HEK293T (cell line): Measurements from ENCODE around the gene PF4V1.

ENCODE experiments used
- CTCF ChIA-PET: fragments of 350-600 bp; formaldehyde crosslinking; extraction: SDS; loops from one replicate; lab custom pipeline; 2021; ENCODE audit warnings: antibody characterized with exemption, inconsistent platforms; lab: Yijun Ruan, JAX
- POLR2A ChIA-PET: fragments of 350-600 bp; formaldehyde crosslinking; extraction: SDS; loops from one replicate; lab custom pipeline; 2020; ENCODE audit warnings: antibody characterized with exemption, inconsistent platforms; lab: Yijun Ruan, JAX
- DNase-seq: peaks from one replicate; pipeline ENCODE4 v3.0.0; 2012; ENCODE audit warnings: mixed read lengths; ENCODE audit errors: extremely low spot score
- ARNT ChIP-seq: fragments of 450-650 bp; IDR thresholded peaks from 2 replicates; pipeline ENCODE4 v1.6.1; 2017; ENCODE audit warnings: mild to moderate bottlenecking
- BHLHE40 ChIP-seq: fragments of 450-650 bp; IDR thresholded peaks from 2 replicates; pipeline ENCODE4 v1.6.1; 2016; ENCODE audit warnings: mild to moderate bottlenecking, moderate library complexity, borderline replicate concordance
- CTBP1 ChIP-seq: fragments of 450-650 bp; IDR thresholded peaks from 2 replicates; pipeline ENCODE4 v1.6.1; 2016; ENCODE audit warnings: borderline replicate concordance
- ELF4 ChIP-seq: fragments of 450-650 bp; IDR thresholded peaks from 2 replicates; pipeline ENCODE4 v1.6.1; 2017; ENCODE audit warnings: antibody characterized with exemption
- FOXA1 ChIP-seq: fragments of 450-650 bp; IDR thresholded peaks from 2 replicates; pipeline ENCODE4 v1.6.1; 2016; ENCODE audit warnings: mild to moderate bottlenecking
- FOXK2 ChIP-seq: fragments of 450-650 bp; IDR thresholded peaks from 2 replicates; pipeline ENCODE4 v1.6.1; 2016; ENCODE audit warnings: mild to moderate bottlenecking
- FOXM1 ChIP-seq: fragments of 450-650 bp; IDR thresholded peaks from 2 replicates; pipeline ENCODE4 v1.6.1; 2017; ENCODE audit warnings: mild to moderate bottlenecking, borderline replicate concordance
- HDGF ChIP-seq: fragments of 450-650 bp; IDR thresholded peaks from 2 replicates; pipeline ENCODE4 v1.6.1; 2017; ENCODE audit warnings: antibody characterized with exemption, borderline replicate concordance
- L3MBTL2 ChIP-seq: fragments of 450-650 bp; conservative IDR thresholded peaks from 2 replicates; pipeline ENCODE4 v1.6.1; 2016; ENCODE audit warnings: mild to moderate bottlenecking
- LEF1 ChIP-seq: fragments of 450-650 bp; IDR thresholded peaks from 2 replicates; pipeline ENCODE4 v1.6.1; 2017; ENCODE audit warnings: mild to moderate bottlenecking, borderline replicate concordance
- NFRKB ChIP-seq: fragments of 450-650 bp; IDR thresholded peaks from 2 replicates; pipeline ENCODE4 v1.6.1; 2016; ENCODE audit warnings: mild to moderate bottlenecking, moderate library complexity
- SP1 ChIP-seq: fragments of 450-650 bp; IDR thresholded peaks from 2 replicates; pipeline ENCODE4 v1.6.1; 2017
- SUZ12 ChIP-seq: fragments of 450-650 bp; IDR thresholded peaks from 2 replicates; pipeline ENCODE4 v1.6.1; 2016; ENCODE audit warnings: mild to moderate bottlenecking
- TARDBP ChIP-seq: fragments of 450-650 bp; IDR thresholded peaks from 2 replicates; pipeline ENCODE4 v1.6.1; 2016
- ZNF384 ChIP-seq: fragments of 450-650 bp; IDR thresholded peaks from 2 replicates; pipeline ENCODE4 v1.6.1; 2016
- TF ChIP-seq, protein P1 (sequence below): fragments of 450-650 bp; IDR thresholded peaks from 2 replicates; pipeline ENCODE4 v1.6.1; 2016

The PF4V1 gene

DNA sequence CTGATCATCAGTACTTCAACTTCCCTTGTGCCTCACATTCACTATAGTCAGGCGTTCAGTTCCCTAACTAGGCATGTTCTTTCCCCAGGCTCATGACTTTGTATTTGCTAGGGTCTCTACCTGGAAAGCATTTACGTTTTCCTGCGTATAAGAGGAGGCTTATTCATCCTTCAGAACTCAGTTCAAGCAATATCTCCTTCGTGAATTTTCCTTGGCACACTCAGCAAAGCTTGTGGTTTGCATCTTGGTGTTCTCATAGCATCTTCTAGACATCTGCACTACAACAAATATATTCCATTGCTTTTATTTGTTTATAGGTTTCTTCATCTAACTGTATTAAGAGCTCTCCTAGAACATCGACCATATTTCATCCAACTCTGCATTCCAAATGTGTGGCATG lies 14.0 kb upstream of the PF4V1 start:
- ChIA-PET POLR2A (no interaction called here), CTCF (no interaction called here)
- no peak for DNase-seq
- TF ChIP-seq, protein P1, sequence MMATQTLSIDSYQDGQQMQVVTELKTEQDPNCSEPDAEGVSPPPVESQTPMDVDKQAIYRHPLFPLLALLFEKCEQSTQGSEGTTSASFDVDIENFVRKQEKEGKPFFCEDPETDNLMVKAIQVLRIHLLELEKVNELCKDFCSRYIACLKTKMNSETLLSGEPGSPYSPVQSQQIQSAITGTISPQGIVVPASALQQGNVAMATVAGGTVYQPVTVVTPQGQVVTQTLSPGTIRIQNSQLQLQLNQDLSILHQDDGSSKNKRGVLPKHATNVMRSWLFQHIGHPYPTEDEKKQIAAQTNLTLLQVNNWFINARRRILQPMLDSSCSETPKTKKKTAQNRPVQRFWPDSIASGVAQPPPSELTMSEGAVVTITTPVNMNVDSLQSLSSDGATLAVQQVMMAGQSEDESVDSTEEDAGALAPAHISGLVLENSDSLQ = no peak
- TF ChIP-seq CTBP1 = no peak

DNA sequence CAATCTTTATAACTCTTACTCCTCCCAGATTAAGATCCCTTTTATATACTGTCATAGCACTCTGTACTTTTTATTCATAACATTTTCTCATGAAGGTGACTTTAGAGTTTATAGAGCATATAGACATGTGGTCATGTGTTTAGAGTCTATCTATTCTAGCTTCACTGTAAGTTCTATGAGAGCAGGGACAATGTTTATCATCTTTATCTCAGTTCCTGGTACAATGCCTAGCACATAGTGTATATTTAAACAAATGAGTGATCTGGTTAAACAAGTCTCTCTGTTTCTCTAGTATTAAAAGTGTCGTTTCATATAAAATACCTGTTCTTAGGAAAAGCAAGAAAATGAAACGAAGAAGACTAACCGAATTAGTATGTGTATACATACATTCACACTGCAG lies 13.4 kb upstream of the PF4V1 start:
- TF ChIP-seq, protein P1 = no peak
- no peak for TF ChIP-seq NFRKB
- no peak for TF ChIP-seq SP1
- TF ChIP-seq SUZ12 = no peak
- TF ChIP-seq FOXM1 = no peak
- no peak for TF ChIP-seq FOXA1
- TF ChIP-seq FOXK2 = no peak
- TF ChIP-seq ELF4 = no peak
- no peak for TF ChIP-seq LEF1
- no peak for TF ChIP-seq HDGF
- TF ChIP-seq ARNT = no peak
- TF ChIP-seq CTBP1 = no peak
- no peak for TF ChIP-seq BHLHE40
- TF ChIP-seq L3MBTL2 = no peak
- ChIA-PET CTCF (no interaction called here), POLR2A (no interaction called here)
- DNase-seq = no peak

DNA sequence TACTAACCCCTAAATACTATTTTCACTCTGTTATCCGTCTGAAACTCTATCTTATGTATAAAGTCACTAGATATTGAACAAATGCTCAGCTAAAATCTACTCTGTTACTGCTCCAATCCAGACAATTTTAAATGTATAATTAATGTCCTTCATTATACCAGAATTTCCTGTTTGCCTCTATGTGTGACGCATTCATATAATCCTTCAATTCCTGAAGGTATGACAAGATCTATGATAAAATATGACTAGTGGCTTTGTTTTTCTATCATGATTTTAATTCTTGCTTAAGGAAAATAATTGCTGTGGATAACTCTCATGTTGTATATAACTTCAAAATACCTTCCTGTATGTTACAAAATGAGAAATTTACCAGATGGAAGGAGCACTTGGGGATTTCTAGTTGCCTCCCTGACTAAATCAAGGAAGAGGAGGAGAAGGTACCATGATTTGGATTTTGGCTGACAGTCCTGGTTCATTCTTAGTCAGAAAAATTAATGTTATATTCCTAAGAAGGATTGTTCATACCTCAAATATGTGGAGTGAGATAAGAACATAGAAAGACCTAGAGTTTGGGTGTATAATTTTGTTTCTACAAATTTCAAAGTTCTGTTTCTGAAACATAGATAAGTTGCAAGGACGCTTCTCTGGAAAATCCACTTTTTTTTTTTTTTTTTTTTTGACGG lies 11.7 kb upstream of the PF4V1 start:
- TF ChIP-seq SUZ12 (no peak), FOXA1 (no peak), FOXK2 (no peak), L3MBTL2 (no peak), CTBP1 (no peak), FOXM1 (no peak), SP1 (no peak), NFRKB (no peak), HDGF (no peak), BHLHE40 (no peak)
- TF ChIP-seq, protein P1 = no peak
- ChIA-PET CTCF (interaction anchor here (0.5 kb wide), 1 partner anchor 20 kb away, joined by 3 read pairs; no protein-coding TSS in a partner anchor), POLR2A (no interaction called here)
- no peak for DNase-seq

DNA sequence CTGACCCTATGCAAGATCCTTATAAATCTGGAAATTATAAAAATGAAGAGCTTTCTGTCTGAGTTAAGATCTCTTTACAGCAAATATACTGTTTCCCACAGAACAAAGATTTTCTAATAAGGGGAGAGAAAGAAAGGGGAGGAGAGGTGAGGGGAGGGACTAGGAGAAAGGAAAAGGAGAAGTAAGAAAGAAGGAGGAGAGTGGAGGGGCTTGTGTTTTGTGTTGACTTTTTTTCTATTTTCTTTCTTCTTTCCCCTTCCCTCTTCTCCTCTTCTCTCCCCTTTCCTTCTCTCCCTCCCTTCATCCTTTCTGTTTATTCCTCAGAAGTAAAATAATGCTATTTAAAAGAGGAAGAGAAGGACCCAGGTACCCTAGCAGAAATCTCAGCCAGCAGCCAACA lies 10.4 kb upstream of the PF4V1 start:
- CTCF ChIA-PET = no interaction called here
- no peak for TF ChIP-seq ELF4
- TF ChIP-seq L3MBTL2 = no peak
- TF ChIP-seq NFRKB = no peak
- no peak for TF ChIP-seq HDGF
- DNase-seq = no peak
- POLR2A ChIA-PET = no interaction called here

DNA sequence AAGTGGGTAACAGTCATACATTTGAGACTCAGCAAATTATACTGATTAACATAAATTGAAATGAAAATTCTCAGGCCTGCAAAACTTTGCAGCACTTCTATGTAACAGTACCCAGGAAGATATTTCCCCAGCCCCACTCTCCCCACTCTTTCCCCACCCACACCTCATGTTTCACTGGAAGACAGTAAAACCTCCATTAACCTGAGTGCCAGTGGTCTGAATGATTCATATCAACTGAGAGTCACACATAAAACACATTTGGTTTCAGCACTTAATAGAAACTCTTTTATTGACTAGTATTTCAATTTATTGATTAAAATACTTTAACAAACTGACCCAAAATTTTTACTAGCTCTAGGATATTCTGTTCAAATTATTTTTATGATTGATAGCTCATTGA lies 9.7 kb upstream of the PF4V1 start:
- TF ChIP-seq, protein P1 = peak; percentile 38; the same call in 1 of the 2 replicates
- TF ChIP-seq ELF4 = no peak
- POLR2A ChIA-PET = no interaction called here
- CTCF ChIA-PET = no interaction called here
- DNase-seq = no peak

DNA sequence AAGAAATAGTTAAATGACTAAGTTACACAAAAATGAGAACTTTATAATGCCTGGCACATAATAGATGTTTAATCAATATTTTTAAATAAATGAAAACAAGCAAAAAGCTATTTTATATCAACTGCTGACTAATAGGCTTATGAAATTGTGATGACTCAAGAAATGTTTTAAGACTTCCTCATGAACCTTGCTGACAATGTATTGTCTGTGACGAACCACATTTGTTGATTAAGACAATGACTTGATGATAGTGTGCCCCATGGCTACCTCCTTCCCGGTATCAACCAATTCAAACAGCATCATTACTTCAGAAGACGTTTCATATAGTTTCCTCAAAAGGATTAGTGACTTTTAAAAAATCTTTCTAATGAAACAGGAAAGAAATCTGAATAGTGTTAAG lies 8.8 kb upstream of the PF4V1 start:
- POLR2A ChIA-PET = no interaction called here
- TF ChIP-seq ZNF384 (no peak), SUZ12 (no peak), CTBP1 (no peak), BHLHE40 (no peak), HDGF (no peak)
- DNase-seq = no peak
- CTCF ChIA-PET = no interaction called here

DNA sequence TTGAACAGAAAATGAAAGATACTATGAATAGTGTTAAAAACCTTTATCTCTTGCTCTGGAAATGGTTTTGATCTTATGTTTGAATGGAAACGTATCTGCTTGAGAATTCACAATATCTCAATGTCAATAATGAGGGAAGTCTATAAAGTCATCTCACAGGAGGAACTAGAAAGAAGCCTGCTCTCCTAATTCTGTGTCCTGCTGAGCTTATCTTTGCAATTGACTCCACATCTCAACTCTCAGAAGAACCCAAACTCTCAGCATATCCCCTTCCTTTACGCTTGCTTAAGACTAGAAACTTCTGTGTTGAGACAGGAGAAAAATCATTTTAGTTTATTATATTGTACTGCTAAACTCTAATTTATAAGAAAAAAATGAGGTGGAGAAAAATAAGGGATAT lies 8.3 kb upstream of the PF4V1 start:
- ChIA-PET CTCF (no interaction called here), POLR2A (no interaction called here)
- no peak for TF ChIP-seq ZNF384
- TF ChIP-seq CTBP1 = no peak
- TF ChIP-seq HDGF = no peak
- TF ChIP-seq NFRKB = no peak
- TF ChIP-seq FOXA1 = no peak
- no peak for TF ChIP-seq TARDBP
- no peak for TF ChIP-seq L3MBTL2
- TF ChIP-seq BHLHE40 = no peak
- TF ChIP-seq ARNT = no peak
- TF ChIP-seq LEF1 = no peak
- TF ChIP-seq FOXK2 = no peak
- TF ChIP-seq, protein P1 = no peak
- TF ChIP-seq SUZ12 = no peak
- TF ChIP-seq ELF4 = no peak
- no peak for TF ChIP-seq SP1
- TF ChIP-seq FOXM1 = no peak
- DNase-seq = no peak
